Measurements from ENCODE around the gene FGD2. TPM values are rescaled to one million over a fixed set of nuclear protein-coding genes. Genes with fewer than 3 reads are reported as not detected.
A peak's percentile ranks its signal among the peaks of the same experiment; 100 is the strongest.

FGD2 gene
- total and polyA plus RNA-seq, 2 donors (not counting 3 experiments of a cell fraction or from before 2014, with no cell fraction given), result not detected

DNA sequence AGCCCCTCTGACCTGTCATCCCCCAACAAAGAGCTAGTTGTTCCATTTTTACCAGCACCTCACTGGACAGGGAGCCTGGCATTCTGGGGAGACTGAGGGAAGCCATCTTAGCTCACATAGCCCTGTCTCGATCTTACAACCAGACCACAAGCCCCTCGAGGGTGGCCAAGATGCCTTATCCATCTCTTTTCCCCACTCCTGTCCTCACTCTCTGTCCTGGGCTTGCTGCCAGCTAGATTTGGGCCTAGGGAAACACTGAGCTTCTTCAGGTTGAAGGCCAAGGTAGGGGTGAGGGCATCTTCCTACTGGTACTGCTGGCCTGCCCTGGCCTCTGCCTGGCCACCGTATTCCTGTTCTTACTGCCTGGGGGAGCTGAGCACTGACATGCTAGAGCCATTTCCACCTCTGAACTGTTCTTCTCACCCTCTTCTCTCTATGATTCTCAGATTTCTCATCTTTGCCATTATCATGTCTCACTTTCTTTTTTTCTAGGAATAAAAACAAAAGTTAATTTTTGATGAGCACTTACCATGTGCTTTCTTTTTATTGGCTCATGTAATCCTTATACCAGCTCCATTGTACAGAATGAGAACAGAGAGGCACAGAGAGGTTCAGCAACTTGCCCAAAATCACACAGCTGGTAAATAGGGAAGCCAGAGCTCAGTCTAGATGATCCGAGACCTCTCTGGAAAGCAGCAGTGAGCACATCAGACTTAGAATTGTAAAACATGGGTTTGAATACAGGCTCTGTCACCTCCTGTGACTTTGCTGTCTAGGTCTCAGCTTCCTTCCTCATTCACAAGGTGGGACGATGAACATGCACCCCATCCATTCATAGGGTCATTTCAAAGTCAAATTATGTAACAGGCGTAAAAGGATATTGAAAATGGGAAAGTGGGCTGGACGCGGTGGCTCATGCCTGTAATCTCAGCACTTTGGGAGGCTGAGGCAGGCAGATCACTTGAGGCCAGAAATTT lies 28.7 kb downstream of the FGD2 start:
- H3K9ac ChIP-seq (replicated peaks; ENCODE audit: extremely low read depth, insufficient read depth, low read length), result no peak overlapping the region
- no TSS peak for BruUV-seq (replicated peaks)
- DNase-seq (ENCODE audit: low read depth, low spot score) (no peak), FAIRE-seq (peak; percentile 53)
- no peaks in the 10 kb centered on the region for H4K20me1 ChIP-seq (replicated peaks; ENCODE audit: control insufficient read depth, extremely low read depth, insufficient read depth, low read length)
- no peaks in the 10 kb centered on the region for H3K36me3 ChIP-seq (ENCODE audit: control insufficient read depth in 2 of 2, extremely low read depth in 1 of 2, insufficient read depth in 2 of 2, low read length in 2 of 2)
- ChIA-PET POLR2A (no interaction called here), CTCF (interaction anchor here (0.6 to 1.9 kb wide), 6 partner anchors 12 to 176 kb away, joined by 3 to 5 read pairs (median 4); no protein-coding TSS in a partner anchor)
- no peaks in the 10 kb centered on the region for H3K9me3 ChIP-seq (replicated peaks; ENCODE audit: control insufficient read depth, insufficient read depth, low read length)
- dilution Hi-C loops (cut with MboI; ENCODE audit: extremely low pct_ligation_motif_present, low sequenced_read_pairs), result no loop called here
- no peak overlapping the region for H3K27ac ChIP-seq (ENCODE audit: insufficient read depth, low read depth, low read length)
- no peaks in the 10 kb centered on the region for H3K9me1 ChIP-seq (replicated peaks; ENCODE audit: control insufficient read depth, extremely low read depth, insufficient read depth, low read length)
- H2AFZ ChIP-seq (ENCODE audit: low read depth, low read length), result no peak overlapping the region
- no peaks in the 10 kb centered on the region for H3K79me2 ChIP-seq (ENCODE audit: control insufficient read depth, insufficient read depth, low read length)
- H3K4me1 ChIP-seq (ENCODE audit: control insufficient read depth, extremely low read depth, insufficient read depth, low read length), result no peaks in the 10 kb centered on the region
- H3K4me2 ChIP-seq (ENCODE audit: insufficient read depth, low read length), result no peak overlapping the region
- H3K4me3 ChIP-seq (replicated peaks in 1 of 3; ENCODE audit: insufficient read depth in 1 of 3, low read depth in 1 of 3, low read length in 3 of 3), result no peak overlapping the region
- peaks cover 0 to 3% of the 10 kb centered on the region in 2 experiments for H3K27me3 ChIP-seq (ENCODE audit: control insufficient read depth in 2 of 2, insufficient read depth in 2 of 2, low read length in 2 of 2)
- TF ChIP-seq FOS (IDR thresholded peaks at IDR 0.05; ENCODE audit: borderline replicate concordance, insufficient read depth, low read length) (no peak), JUN (IDR thresholded peaks at IDR 0.05; ENCODE audit: borderline replicate concordance, insufficient read depth, insufficient read length, low read depth) (no peak), POLR2AphosphoS5 (IDR thresholded peaks at IDR 0.05; ENCODE audit: insufficient read depth, low read depth, low read length) (no peak), GATA2 (IDR thresholded peaks at IDR 0.05; ENCODE audit: insufficient read depth, insufficient read length, low read depth, low read length) (no peak), POLR2A (IDR thresholded peaks at IDR 0.05; ENCODE audit: low read depth, low read length) (no peak), MYC (IDR thresholded peaks at IDR 0.05; ENCODE audit: low read depth, low read length) (no peak), EZH2 (IDR thresholded peaks at IDR 0.05; ENCODE audit: borderline replicate concordance, low read depth, low read length, severe bottlenecking) (no peak)
- TF ChIP-seq, protein P1, sequence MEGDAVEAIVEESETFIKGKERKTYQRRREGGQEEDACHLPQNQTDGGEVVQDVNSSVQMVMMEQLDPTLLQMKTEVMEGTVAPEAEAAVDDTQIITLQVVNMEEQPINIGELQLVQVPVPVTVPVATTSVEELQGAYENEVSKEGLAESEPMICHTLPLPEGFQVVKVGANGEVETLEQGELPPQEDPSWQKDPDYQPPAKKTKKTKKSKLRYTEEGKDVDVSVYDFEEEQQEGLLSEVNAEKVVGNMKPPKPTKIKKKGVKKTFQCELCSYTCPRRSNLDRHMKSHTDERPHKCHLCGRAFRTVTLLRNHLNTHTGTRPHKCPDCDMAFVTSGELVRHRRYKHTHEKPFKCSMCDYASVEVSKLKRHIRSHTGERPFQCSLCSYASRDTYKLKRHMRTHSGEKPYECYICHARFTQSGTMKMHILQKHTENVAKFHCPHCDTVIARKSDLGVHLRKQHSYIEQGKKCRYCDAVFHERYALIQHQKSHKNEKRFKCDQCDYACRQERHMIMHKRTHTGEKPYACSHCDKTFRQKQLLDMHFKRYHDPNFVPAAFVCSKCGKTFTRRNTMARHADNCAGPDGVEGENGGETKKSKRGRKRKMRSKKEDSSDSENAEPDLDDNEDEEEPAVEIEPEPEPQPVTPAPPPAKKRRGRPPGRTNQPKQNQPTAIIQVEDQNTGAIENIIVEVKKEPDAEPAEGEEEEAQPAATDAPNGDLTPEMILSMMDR (IDR thresholded peaks at IDR 0.05; ENCODE audit: extremely low read depth in 1 of 2, insufficient read depth in 1 of 2, low read depth in 1 of 2, low read length in 2 of 2), result no peak
- TF ChIP-seq, protein P2, sequence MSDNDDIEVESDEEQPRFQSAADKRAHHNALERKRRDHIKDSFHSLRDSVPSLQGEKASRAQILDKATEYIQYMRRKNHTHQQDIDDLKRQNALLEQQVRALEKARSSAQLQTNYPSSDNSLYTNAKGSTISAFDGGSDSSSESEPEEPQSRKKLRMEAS (IDR thresholded peaks at IDR 0.05; ENCODE audit: insufficient read depth, insufficient read length), result no peak
- intact Hi-C loops (cut with micrococcal nuclease), result no loop called here

Measured in endothelial cell of umbilical vein (primary cell).